Activated CD8-positive, alpha-beta memory T cell treated with anti-CD3 and anti-CD28 coated beads, Interleukin-2, amount 50 U/mL, for 24 hours (primary cell): ENCODE data around the gene TREML2.

Source experiments
- DNase-seq: peaks from one replicate; pipeline ENCODE4 v3.0.0-alpha.2; 2020; ENCODE audit errors: extremely low read depth

TREML2 gene

DNA sequence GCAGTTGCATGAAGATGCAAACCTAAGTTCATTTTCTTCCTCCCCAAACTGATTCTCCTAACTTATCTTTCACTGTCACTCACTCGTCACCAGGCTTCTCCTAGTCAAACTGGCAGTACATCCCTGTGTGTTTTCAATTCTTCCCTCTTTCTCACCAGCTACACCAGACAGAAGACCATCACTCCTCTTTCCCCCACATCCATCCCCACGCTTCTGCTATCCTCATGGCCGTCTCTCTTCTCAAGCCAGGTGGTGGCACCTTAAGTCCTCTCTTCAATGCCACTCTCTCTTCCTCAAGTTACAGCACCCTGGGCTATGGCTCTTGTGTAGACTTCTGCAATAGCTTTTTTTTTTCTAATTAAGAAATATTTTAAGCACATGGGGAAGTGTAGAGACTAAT lies 23.7 kb downstream of the TREML2 start:
- no peak for DNase-seq

DNA sequence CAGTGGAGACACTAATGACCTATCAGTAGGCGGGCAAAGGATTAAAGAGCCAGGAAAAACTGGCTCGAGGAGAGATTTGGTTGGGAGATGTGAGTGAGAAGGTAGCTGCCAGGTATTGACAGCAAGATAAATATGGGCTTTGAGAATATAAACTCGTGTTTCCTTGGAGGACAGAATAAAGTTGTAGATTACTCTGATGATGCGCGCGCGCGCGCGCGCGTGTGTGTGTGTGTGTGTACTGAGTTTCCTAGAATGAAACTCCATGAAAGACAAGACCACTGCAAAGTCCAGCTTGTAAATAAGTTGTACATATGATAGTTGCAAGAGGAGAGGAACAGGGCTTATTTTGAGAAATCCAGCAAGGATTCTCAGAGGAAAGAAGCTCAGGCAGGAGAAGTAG lies 24.8 kb downstream of the TREML2 start:
- DNase-seq = no peak

DNA sequence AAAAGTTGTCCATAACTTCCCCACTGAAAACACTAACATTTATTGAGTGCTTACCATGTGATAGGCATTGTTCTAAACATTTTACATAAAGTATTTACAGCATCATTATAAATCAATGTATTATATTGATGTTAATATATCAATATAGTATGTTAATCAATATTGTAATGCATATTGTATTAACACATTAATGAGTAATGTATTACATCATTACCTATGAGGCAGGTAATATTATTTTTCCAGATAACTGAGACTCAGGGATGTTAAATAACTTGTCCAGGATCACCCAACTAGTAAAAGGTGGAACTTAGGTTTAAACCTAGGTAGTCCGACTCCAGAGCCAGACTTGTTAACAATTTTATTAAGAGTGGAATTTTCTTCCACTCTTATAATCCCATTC lies 25.9 kb downstream of the TREML2 start:
- no peak for DNase-seq

DNA sequence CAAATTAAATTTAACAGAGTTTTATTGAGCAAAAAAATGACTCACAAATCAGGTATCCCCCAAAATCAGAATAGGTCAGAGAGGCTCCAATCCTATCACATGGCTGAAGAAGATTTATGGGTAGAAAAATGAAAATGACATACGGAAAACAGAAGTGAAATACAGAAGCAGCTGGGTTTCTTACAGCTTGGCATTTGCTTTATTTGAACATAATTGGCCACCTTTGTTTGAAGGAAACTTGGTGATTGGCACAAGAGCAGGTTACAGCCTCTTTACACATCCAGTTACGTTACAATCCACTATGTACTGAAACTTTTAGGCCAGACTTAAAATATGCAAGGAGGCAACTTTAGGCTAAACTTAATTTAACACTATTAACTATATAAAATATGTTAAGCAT lies 26.3 kb downstream of the TREML2 start:
- no peak for DNase-seq

DNA sequence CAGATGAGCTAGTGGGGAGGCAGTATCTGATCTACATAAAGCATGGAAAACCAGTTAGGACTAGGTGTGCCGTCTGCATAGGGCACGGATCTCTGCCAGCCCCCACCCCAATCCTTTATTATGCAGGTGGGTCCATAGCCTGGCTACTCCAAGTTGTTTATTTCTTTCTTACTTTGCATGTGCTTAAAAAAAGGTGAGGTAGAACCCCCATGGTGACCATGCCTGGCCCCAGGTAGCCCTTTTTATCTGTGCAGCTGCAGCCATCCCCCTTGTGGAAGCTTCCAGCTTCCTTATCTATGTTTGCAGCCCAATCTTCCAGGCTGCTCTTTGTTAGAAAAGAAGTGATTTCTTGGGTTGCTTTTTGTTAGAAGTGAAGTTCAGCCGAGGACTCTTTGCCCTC lies 29.0 kb downstream of the TREML2 start:
- DNase-seq = no peak

DNA sequence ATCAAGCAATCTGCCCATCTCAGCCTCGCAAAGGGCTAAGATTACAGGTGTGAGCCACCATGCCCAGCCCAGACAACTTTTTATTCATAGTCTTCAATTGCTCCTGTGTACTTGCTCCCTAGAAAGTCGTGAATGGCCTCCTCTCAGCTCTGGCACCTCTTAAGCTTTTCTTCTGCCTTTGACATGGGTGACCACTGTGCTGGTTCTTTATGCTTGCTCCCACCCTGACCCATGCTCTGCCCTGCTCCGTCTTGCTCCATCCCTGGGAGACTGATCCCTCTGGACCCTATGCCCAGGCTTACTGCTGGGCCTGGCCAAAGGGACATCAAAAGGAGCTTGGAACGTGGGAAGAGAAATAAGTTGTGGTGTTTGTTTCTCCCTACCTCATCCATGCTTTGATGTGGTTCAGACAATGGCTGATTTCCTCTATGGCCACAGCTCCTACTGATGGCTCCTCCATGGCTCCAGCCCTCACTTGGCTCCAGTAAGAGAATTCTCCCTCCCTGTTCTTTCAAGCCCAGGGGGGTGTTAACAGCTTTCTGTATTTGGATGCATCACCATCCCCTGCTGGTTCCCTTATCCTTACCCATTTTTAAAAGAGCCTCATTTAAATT lies 30.3 kb downstream of the TREML2 start:
- no peak for DNase-seq

DNA sequence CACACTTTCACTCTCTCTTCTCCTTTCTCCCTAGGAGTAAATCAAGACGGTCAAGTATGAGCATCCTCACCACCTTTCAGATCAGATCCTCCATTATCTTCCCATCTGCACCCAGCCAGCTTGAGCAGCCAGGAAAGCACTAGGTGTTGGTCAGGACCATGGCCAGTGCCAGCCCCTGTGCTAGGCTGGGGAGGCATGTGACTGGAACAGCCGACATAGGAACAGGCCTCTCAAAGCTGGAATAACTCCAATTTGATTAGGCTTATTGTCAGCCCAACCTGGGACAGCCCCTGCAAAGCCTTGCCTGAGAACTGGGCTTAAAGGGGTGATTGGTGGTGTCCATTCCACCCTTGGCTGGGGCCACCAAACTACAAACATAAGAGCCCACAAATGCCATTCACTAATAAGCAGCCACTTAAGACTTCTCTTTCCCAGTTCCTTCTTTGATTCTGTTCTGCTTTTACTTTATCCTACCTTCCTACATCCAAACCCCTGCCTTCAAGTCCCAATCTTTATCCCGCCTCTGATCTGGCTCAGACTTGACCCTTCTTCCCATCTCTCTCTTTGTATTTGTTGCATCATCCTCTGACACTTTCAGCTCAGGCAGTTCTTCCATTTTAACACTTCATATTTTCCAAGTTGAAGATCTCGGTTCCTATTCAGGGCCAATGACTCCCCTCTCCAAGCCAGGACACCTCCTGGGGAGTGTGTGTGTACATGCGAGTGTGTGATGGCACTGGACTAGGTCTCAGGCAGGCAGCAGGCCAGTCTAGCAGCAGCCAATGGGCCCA lies 33.6 kb downstream of the TREML2 start:
- no peak for DNase-seq

- no peak for DNase-seq
Observed at GRCh38 chr6:41164551-41165120, 36.3 kb downstream of the TREML2 start.

GRCh38 chr6:41163419-41163717 lies 37.6 kb downstream of the TREML2 start:
- no peak for DNase-seq

GRCh38 chr6:41162687-41163418 lies 38.1 kb downstream of the TREML2 start, which contains the start of gene TREM2:
TSS of gene TREM2 (minus strand) at chr6:41163116. CDS start at chr6:41163082, 34 bp downstream.
- DNase-seq = no peak

DNA sequence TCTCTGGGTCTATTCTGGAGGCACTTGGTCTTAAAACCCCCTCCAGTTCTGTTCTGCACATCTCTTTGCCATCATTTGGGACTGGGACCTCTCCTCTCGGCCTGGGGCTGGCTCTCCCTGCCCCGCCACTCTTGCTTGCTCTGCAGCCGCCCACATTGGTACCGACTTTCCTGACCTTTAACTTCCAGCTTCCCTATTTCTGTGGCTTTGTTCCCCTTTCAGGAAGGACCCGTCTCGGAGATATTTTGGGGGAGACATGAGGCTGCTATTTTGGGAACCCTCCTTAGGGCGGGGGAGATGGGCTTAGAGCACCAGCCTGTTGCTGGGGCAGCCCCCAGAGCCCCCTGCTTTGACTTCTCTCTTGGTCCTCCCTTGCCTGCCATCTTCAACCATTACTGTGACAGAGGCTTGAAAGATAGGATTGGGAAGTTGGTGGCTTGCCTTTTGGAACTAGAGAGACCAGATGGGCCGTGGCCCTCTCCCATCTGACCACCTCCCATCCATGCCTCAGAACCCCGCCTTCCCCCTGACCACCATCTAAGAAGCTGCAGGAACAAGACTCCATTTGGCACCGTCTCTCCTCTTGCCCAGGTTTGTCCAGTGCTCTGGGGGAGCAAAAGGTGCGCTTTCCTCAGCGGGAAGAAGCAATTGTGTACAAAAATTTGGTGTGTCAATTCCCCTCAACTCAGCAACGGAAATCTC lies 38.9 kb downstream of the TREML2 start:
- no peak for DNase-seq

DNA sequence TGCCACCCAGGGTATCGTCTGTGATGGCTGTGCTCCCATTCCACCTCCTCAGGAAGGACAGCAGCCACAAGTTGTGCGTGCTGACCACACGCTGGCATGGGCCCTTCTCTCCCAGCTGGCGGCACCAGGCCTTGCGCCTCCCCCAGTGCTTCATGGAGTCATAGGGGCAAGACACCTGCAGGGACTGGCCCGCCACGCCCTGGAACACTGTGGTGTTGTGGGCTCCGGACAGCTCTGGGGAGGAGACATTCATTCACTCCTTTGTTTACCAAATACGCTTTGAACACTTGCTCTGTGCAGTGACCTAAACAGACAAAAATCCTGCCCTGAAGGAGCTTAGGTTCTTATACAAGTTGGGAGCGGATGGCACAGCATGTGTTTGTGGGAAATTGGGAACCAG lies 39.6 kb downstream of the TREML2 start:
- no peak for DNase-seq

DNA sequence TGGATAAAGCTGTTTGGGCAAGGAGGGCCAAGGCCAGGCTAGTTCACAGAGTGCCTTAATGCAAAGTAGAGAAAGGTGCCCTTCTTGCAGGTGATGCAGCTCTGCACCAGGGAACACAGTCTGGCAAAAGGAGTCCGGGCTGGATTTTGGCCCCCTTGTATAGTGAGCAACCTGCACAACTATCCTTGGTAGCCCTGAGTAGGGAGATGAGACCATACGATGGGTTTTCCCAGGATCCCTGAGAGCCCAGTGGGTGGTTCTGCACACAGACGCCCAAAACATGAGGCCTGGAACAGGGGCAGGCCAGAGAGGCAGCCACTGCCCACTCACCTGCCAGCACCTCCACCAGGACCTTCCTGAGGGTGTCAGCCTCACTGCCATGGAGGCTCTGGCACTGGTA lies 40.0 kb downstream of the TREML2 start:
- DNase-seq = no peak

- no peak for DNase-seq
Observed at GRCh38 chr6:41159415-41160082, 41.4 kb downstream of the TREML2 start.

GRCh38 chr6:41157323-41157722 lies 43.6 kb downstream of the TREML2 start:
- no peak for DNase-seq

GRCh38 chr6:41156771-41157170 lies 44.2 kb downstream of the TREML2 start:
- DNase-seq = no peak

- DNase-seq = no peak
Observed at GRCh38 chr6:41156001-41156400, 44.9 kb downstream of the TREML2 start.

- no peak for DNase-seq
Observed at GRCh38 chr6:41155132-41155805, 45.7 kb downstream of the TREML2 start.

- no peak for DNase-seq
Observed at GRCh38 chr6:41153992-41154625, 46.8 kb downstream of the TREML2 start, which contains the start of gene TREML1. TSS of gene TREML1 (minus strand) at chr6:41154347. CDS start at chr6:41154288, 59 bp downstream.

- no peak for DNase-seq
Observed at GRCh38 chr6:41153451-41153850, 47.5 kb downstream of the TREML2 start.
